ENCODE data around the gene CCDC88A.
"Not testable (repeated sequence)": the region's sequence is repeated elsewhere in the genome, so short reads cannot be mapped to it uniquely, and the experiment has no call there.

Gene CCDC88A

GRCh38 chr2:55385516-55385915, 34.1 kb downstream of the CCDC88A start:
- DNase-seq = not testable (repeated sequence)

DNA sequence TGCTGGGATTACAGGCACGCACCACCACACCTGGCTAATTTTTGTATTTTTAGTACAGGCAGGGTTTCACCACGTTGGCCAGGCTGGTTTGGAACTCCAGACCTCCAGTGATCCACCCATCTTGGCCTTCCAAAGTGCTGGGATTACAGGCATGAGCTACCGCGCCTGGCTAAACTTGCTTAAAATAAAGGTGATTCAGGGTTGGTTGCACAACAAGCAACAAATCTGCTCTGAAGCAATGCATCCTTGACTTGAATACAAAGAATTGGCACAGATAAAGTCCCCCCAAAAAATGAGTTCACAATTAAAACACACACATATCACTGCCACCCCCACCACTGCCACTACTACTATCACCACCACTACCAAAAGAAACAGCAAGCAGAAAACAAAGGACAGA, 34.9 kb downstream of the CCDC88A start:
- DNase-seq = no peak

DNA sequence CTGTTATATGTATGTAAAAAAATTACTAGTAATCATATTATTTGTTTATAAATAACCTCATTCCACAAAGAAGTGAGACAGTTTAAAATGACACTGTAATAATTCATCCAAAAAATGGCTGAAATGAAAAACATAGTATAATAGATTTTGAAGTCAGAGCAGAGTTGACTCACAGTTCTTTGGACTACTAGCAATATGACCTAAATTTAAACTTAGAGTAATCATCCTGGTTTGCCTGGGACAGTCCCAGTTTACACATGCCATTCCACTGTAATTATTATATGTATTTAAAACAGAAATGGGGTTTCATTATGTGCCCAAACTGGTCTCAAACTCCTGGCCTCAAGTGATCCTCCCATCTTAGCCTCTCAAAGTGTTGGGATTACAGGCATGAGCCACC, 48.3 kb downstream of the CCDC88A start:
- no peak for DNase-seq

DNA sequence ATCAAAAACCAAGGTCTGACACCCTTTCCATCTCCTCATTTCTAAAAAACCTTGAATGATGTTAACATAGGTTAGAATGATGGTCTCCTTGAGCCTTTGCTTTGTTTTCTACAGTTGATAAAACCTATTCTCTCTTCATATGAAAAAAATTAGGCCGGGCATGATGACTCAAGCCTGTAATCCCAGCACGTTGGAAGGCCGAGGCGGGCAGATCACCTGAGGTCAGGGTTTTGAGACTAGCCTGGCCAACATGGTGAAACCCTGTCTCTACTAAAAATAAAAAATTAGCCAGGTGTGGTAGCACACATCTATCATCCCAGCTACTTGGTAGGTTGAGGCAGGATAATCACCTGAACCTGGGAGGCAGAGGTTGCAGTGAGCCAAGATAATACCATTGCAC, 49.4 kb downstream of the CCDC88A start:
- DNase-seq = no peak

- DNase-seq = no peak
Measured at GRCh38 chr2:55365303-55365702, 54.4 kb downstream of the CCDC88A start.

GRCh38 chr2:55364189-55365055, 55.2 kb downstream of the CCDC88A start:
- peak; percentile 58 to 75 for DNase-seq

- no peak for DNase-seq
Measured at GRCh38 chr2:55363636-55364035, 56.0 kb downstream of the CCDC88A start.

GRCh38 chr2:55361465-55362189, 58.0 kb downstream of the CCDC88A start:
- no peak for DNase-seq

GRCh38 chr2:55358451-55358850, 61.2 kb downstream of the CCDC88A start:
- no peak for DNase-seq

- no peak for DNase-seq
Measured at GRCh38 chr2:55357927-55358326, 61.7 kb downstream of the CCDC88A start.

- DNase-seq = no peak
Measured at GRCh38 chr2:55357164-55357563, 62.5 kb downstream of the CCDC88A start.

- not testable (repeated sequence) for DNase-seq
Measured at GRCh38 chr2:55356136-55356535, 63.5 kb downstream of the CCDC88A start.

DNA sequence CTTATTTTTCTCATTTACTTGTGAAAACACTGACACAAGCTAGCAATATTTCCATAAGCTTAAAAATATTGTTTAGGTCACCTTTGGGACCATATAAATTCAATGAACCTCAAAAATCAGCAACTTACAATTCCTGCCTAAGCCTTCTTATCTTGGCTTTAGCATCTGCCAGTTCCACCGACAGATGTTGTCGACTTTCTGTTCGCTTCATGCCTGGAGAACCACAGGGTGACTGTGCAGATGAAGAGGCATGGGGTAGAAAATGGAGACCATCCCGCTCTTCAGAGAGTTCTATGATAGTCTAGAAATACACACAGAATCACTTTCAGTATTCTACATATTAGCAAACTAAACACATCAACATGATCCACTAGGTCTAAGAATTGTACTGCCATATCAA, 64.2 kb downstream of the CCDC88A start:
- no peak for DNase-seq

DNA sequence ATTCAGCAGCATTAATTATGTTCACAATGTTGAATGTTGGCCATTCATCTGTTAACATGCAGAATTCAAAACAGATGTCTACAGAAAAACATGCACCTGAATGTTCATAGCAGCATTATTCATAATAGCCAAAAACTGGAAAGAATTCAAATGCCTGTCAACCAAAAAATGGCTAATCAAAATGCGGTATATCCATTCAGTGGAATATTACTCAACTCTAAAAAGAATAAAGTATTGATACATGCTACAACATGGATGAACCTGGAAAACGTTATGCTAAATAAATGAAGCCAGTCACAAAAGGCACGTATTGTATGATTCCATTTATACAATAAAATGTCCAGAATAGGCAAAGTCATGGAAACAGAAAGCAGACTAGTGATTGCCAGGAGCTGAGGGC, 68.0 kb downstream of the CCDC88A start:
- no peak for DNase-seq

DNA sequence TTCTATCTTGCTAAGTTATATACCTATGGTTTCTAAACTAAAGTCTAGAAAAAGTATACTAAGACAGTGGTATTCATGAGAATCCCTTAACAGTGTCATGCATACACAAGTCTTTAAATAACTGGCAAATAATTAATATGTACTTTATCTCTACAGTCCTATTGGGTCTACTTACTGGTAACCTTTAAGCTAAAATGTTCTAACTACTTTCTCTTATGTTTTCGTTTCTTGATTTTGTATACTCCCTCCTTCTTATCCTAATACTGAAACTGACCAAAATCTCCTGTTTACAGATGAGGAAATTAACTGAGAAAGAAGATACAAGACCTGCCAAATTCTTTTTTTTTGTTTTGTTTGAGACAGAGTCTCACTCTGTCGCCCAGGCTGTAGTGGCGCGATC, 74.6 kb downstream of the CCDC88A start:
- DNase-seq = no peak

GRCh38 chr2:55338268-55338667, 81.4 kb downstream of the CCDC88A start:
- no peak for DNase-seq

GRCh38 chr2:55334728-55335127, 84.9 kb downstream of the CCDC88A start:
- DNase-seq = no peak

DNA sequence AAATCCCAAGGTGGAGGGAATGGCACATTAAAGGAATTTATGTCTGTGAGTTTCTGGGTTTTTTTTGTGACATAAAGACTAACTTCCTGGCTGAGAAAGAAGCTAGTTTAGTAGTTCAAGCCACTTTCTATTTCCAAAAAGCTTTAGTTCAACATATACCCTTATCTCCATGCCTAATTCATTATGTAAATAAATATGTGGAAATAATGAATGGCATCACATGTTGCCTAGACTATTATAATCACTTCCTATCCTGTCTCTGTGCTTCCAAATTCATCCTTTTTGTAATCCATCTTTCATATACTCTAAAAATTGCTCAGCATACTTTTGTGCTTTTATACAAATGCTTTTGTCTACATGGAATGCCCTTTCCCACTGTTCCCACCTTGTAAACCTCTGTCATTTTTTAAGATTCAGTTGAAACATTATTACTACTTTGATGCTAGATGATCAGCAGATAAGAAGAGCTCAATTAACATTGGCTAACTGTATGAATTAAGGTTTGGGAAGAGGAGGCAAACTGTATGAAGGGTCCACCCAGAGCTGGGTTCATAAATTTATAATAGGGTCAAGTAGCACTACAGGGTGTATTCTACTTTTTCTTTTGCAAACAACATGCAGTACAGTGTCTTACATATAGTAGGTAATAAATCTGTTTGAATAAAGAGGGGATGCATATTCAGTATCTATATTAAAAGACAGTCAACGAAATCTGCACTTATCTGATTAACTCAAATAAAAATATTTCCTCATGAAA, 88.9 kb downstream of the CCDC88A start:
- no peak for DNase-seq

DNA sequence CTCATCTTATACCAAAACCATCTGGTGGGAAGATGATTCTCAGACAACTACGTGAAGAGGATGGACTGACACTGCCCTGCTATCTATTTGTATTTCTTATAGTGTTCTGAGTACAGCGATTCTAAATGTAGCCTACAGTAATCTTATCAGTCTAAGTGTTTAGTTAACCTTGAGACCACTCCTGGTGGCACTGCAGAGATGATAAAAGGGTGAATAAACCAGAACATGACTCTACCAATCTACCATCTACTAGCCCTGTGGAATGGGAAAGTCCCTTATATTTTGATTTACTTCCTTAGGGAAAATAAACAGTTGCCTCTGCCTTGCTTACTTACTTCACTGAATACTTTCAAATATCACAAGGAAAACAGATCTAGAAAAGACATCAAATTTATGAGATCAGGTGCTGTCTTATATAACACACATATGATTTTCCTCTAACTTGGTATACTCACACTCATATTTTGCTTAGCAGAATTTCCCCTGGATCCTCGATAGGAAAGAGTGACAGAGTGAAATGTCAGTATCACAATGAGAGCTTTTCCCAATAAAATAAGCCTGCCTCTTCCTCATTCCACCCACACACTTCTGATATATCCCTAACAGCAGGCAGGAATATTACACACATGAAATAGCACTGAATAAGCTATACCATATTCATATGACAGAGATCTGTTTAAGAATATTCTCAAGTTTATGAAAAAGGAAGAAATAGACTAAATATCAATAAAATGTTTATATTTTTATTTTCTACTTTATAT, 92.0 kb downstream of the CCDC88A start:
- DNase-seq = no peak

GRCh38 chr2:55314985-55315384, 104.7 kb downstream of the CCDC88A start:
- no peak for DNase-seq

- no peak for DNase-seq
Measured at GRCh38 chr2:55311444-55311870, 108.2 kb downstream of the CCDC88A start.

DNA sequence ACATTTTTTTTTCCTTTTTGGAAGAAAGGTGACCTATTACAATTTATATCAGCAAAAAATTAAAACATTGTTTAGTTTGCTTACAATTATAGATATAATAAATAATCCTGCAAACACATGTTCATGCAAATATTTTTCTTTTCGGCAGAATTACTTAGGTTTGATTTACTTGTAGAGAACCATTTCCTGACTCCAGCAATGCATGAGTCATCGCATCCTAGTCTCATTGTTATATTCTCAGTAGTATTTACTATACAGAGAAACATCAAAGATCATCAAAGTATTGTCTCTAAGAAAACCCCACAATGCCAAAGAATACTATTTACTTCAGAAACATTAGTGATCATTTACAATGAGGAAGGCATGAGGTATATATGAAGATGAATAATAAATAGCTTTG, 110.2 kb downstream of the CCDC88A start:
- no peak for DNase-seq

DNA sequence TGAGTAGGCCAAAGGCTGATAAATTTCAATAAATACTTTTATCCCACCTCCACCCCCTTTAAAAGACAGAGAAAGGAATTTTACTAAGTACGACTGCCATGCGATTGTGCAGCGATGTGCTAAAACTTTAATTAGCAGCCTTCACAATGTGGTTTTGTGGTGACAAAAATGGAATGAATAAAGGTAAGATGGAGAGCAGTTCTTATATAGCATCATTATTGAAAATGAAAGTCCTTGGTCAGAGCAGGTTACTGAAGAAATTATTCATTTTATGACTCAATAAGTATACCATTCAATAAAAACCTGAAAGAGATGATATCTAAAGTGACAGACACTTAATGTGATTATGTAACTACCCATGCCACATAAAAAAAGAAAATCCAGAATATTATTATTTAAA, 117.4 kb downstream of the CCDC88A start:
- DNase-seq = no peak
